Esophagus (tissue), 2 donors: ENCODE results near the gene PPP5C. TPM values are rescaled to one million over a fixed set of nuclear protein-coding genes. Genes with fewer than 3 reads are reported as not detected.
A peak's percentile ranks its signal among the peaks of the same experiment; 100 is the strongest.
"Not testable (repeated sequence)": the region's sequence is repeated elsewhere in the genome, so short reads cannot be mapped to it uniquely, and the experiment has no call there.

ENCODE experiments used
- H3K27ac ChIP-seq, 2 donors: one replicate each; pipeline ENCODE4 v1.5.1; 2013; ENCODE audit warnings: low read depth in 2 of 2, mild to moderate bottlenecking in 2 of 2, inconsistent platforms in 1 of 2, low read length in 1 of 2, moderate library complexity in 1 of 2
- H3K27me3 ChIP-seq, 2 donors: one replicate each; pipeline ENCODE4 v1.6.1; 2013; ENCODE audit warnings: low read length in 2 of 2, control low read depth in 1 of 2, mild to moderate bottlenecking in 1 of 2; ENCODE audit not compliant: insufficient read depth in 2 of 2, control insufficient read depth in 1 of 2
- H3K36me3 ChIP-seq, 2 donors: one replicate each; pipeline ENCODE4 v1.6.1; 2013; ENCODE audit warnings: low read length in 1 of 2; ENCODE audit not compliant: control insufficient read depth in 2 of 2, insufficient read depth in 2 of 2
- H3K4me1 ChIP-seq, 2 donors: one replicate each; pipeline ENCODE4 v1.6.1; 2013; ENCODE audit warnings: low read length in 1 of 2; ENCODE audit not compliant: control insufficient read depth in 2 of 2, insufficient read depth in 2 of 2
- H3K4me3 ChIP-seq, 2 donors: one replicate each; pipeline ENCODE4 v1.5.1; 2013; ENCODE audit warnings: low read length in 2 of 2, mild to moderate bottlenecking in 2 of 2, low read depth in 1 of 2, moderate library complexity in 1 of 2
- H3K9me3 ChIP-seq, 2 donors: one replicate each; pipeline ENCODE4 v1.6.1; 2013; ENCODE audit warnings: mild to moderate bottlenecking in 2 of 2, low read depth in 1 of 2, low read length in 1 of 2, moderate library complexity in 1 of 2; ENCODE audit not compliant: control insufficient read depth in 2 of 2, insufficient read depth in 1 of 2
- WGBS, 2 donors: extraction: QIAGEN DNeasy Blood & Tissue Kit; methylation state at CpG; one replicate each; pipeline ENCODE4 v1.1.7; 2013; 5-methylcytosine and 5-hydroxymethylcytosine counted together
- polyA plus RNA-seq, 2 donors: library from polyadenylated mRNA; stranded (reverse); fragments of 200-250 nt; gene quantifications; one replicate each; pipeline ENCODE4 v1.2.3, GENCODE V29; 2013
- donor health status: healthy with polysubstance abuse.
- donor health status: Bipolar disorder and iron deficiency.

The PPP5C gene
- polyA plus RNA-seq, 2 donors, result 34.7 to 35.5 TPM

GRCh38 chr19:46390121-46390858 is 43.4 kb downstream of the PPP5C start:
- Histone ChIP-seq H3K9me3 (no peaks in the 10 kb centered on the region), H3K27ac (no peak overlapping the region), H3K27me3 (no peaks in the 10 kb centered on the region), H3K4me3 (no peak overlapping the region), H3K36me3 (peaks cover 0 to 43% of the 10 kb centered on the region in 2 donors), H3K4me1 (no peaks in the 10 kb centered on the region)
- 93% methylated on average over 13 to 16 of the region's 16 CpGs for WGBS, 2 donors

GRCh38 chr19:46390866-46391265 is 44.0 kb downstream of the PPP5C start:
- H3K36me3 ChIP-seq, result peaks cover 0 to 43% of the 10 kb centered on the region in 2 donors
- no peak overlapping the region for H3K27ac ChIP-seq
- 89 to 92% methylated on average over 17 to 18 of the region's 18 CpGs for WGBS, 2 donors
- H3K9me3 ChIP-seq, result no peaks in the 10 kb centered on the region
- no peaks in the 10 kb centered on the region for H3K27me3 ChIP-seq
- H3K4me3 ChIP-seq, result no peak overlapping the region
- H3K4me1 ChIP-seq, result no peaks in the 10 kb centered on the region

GRCh38 chr19:46391296-46392251 is 44.7 kb downstream of the PPP5C start:
- Histone ChIP-seq H3K27ac (peak overlapping the region in 1 of 2 donors; percentile 24), H3K27me3 (no peaks in the 10 kb centered on the region), H3K4me1 (no peaks in the 10 kb centered on the region), H3K4me3 (no peak overlapping the region), H3K36me3 (peaks cover 0 to 42% of the 10 kb centered on the region in 2 donors), H3K9me3 (no peaks in the 10 kb centered on the region)
- WGBS, 2 donors, result 87 to 89% methylated on average over 33 of the region's 33 CpGs

- Histone ChIP-seq H3K4me1 (no peaks in the 10 kb centered on the region), H3K27me3 (no peaks in the 10 kb centered on the region), H3K9me3 (no peaks in the 10 kb centered on the region), H3K27ac (peak overlapping the region in 1 of 2 donors; percentile 24), H3K36me3 (peaks cover 0 to 35% of the 10 kb centered on the region in 2 donors), H3K4me3 (no peak overlapping the region)
- 53 to 58% methylated on average over 21 of the region's 21 CpGs for WGBS, 2 donors
Measured at GRCh38 chr19:46392252-46392801, 45.4 kb downstream of the PPP5C start.

- H3K27ac ChIP-seq, result no peak overlapping the region
- no peaks in the 10 kb centered on the region for H3K27me3 ChIP-seq
- peaks cover 0 to 30% of the 10 kb centered on the region in 2 donors for H3K36me3 ChIP-seq
- no peaks in the 10 kb centered on the region for H3K4me1 ChIP-seq
- no peaks in the 10 kb centered on the region for H3K9me3 ChIP-seq
- H3K4me3 ChIP-seq, result no peak overlapping the region
- 42 to 45% methylated on average over 4 of the region's 4 CpGs for WGBS, 2 donors
Measured at GRCh38 chr19:46392837-46393236, 46.0 kb downstream of the PPP5C start.

GRCh38 chr19:46393456-46394401 is 46.8 kb downstream of the PPP5C start:
- Histone ChIP-seq H3K36me3 (peaks cover 0 to 22% of the 10 kb centered on the region in 2 donors), H3K4me3 (no peak overlapping the region), H3K27me3 (no peaks in the 10 kb centered on the region), H3K27ac (no peak overlapping the region), H3K4me1 (no peaks in the 10 kb centered on the region), H3K9me3 (no peaks in the 10 kb centered on the region)
- 78 to 79% methylated on average over 21 of the region's 21 CpGs for WGBS, 2 donors

- Histone ChIP-seq H3K36me3 (peaks cover 0 to 21% of the 10 kb centered on the region in 2 donors), H3K27ac (no peak overlapping the region), H3K4me3 (no peak overlapping the region), H3K4me1 (no peaks in the 10 kb centered on the region), H3K9me3 (no peaks in the 10 kb centered on the region), H3K27me3 (no peaks in the 10 kb centered on the region)
- 85 to 88% methylated on average over 5 of the region's 5 CpGs for WGBS, 2 donors
Measured at GRCh38 chr19:46394402-46394797, 47.5 kb downstream of the PPP5C start.

GRCh38 chr19:46397801-46398479 is 51.1 kb downstream of the PPP5C start:
- WGBS, 2 donors, result 86 to 89% methylated on average over 14 of the region's 14 CpGs
- H3K27ac ChIP-seq, H3K4me1 ChIP-seq, H3K36me3 ChIP-seq, H3K4me3 ChIP-seq, H3K9me3 ChIP-seq, H3K27me3 ChIP-seq: not testable (repeated sequence)
